Measurements from ENCODE around the gene PAM16. TPM values are rescaled to one million over a fixed set of nuclear protein-coding genes. Genes with fewer than 3 reads are reported as not detected.

PAM16 gene
- polyA plus RNA-seq, 1 donor from 2014 or later: 145 TPM

GRCh38 chr16:4323071-4323844, 27.9 kb downstream of the PAM16 start:
- no peak overlapping the region for H3K4me2 ChIP-seq (ENCODE audit: low read length)
- no peaks in the 10 kb centered on the region for H3F3A ChIP-seq (ENCODE audit: insufficient read depth, low read length, poor library complexity, severe bottlenecking)
- no peaks in the 10 kb centered on the region for H3K27me3 ChIP-seq (ENCODE audit: insufficient read depth, low read depth, low read length)
- H3K79me2 ChIP-seq (replicated peaks; ENCODE audit: insufficient read depth, low read length): peaks cover 64% of the 10 kb centered on the region
- no peaks in the 10 kb centered on the region for H3K9me3 ChIP-seq (ENCODE audit: low read length)
- H3K4me3 ChIP-seq (ENCODE audit: low read length): no peak overlapping the region
- H3K9ac ChIP-seq (ENCODE audit: low read length): no peak overlapping the region
- no peaks in the 10 kb centered on the region for H3K36me3 ChIP-seq (ENCODE audit: insufficient read depth, low read length)
- no peaks in the 10 kb centered on the region for H4K20me1 ChIP-seq (ENCODE audit: insufficient read depth)
- TF ChIP-seq MXI1 (conservative IDR thresholded peaks at IDR 0.05; ENCODE audit: poor library complexity, severe bottlenecking) (no peak), EP300 (conservative IDR thresholded peaks at IDR 0.05; ENCODE audit: poor library complexity, severe bottlenecking) (no peak), REST (IDR thresholded peaks at IDR 0.05; ENCODE audit: borderline replicate concordance) (no peak), CTCF (IDR thresholded peaks at IDR 0.05; ENCODE audit: poor library complexity, severe bottlenecking) (no peak), RAD21 (conservative IDR thresholded peaks at IDR 0.05) (no peak)
- H3K9me2 ChIP-seq (ENCODE audit: insufficient read depth, low read length): no peaks in the 10 kb centered on the region
- H2AFZ ChIP-seq (ENCODE audit: low read depth, low read length): no peak overlapping the region
- H3K27ac ChIP-seq (ENCODE audit: low read length): no peak overlapping the region

DNA sequence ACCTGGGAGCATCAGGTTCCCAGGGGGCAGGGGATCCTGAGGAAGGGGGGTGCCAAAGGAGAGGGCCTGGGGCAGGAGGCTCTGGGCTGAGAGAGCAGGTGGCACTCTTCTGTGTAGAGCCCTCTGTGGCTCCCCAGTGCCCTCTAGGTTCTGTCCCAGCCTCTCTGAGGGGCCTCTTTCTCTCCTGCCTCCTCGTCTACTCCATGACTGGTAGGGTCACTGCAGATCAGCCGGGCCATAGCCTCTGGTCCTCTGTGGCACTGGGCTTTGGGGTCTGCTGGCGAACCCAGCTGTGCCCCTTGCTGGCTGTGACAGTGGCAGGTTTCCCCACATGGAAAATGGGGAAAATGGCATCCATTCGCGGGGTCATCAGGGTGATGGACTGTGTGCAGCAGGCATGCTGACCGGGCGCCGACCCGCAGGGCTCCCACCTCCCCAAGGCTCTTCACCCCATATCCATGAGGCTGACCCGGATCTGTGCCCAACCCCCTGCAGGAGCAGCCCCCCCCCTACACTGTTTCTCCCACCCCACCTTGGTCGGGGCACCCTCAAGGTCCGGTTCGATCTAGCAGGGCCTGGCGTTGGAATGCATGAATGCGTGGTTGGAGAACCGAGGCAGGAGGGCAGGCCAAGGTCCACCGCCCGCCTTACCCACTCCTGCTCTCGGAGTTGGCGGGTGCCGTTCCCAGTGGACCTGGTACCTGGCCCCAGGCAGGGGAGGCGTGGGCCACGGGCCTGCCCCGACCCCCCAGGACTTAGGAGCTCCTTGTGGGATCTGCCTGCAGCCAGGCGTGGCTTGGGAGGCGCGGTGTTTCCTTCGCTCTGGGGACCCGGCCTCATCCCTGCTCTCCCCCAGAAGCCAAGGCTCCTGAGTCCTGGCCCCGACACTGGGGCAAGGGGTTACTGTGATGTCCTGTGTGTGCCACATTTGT, 28.7 kb downstream of the PAM16 start:
- no peak overlapping the region for H3K4me3 ChIP-seq (ENCODE audit: low read length)

More for the DNA sequence above, 28.7 kb downstream of the PAM16 start:
- Histone ChIP-seq H3F3A (ENCODE audit: insufficient read depth, low read length, poor library complexity, severe bottlenecking) (no peaks in the 10 kb centered on the region), H3K9ac (ENCODE audit: low read length) (no peak overlapping the region), H2AFZ (ENCODE audit: low read depth, low read length) (no peak overlapping the region), H3K4me2 (ENCODE audit: low read length) (no peak overlapping the region), H3K36me3 (ENCODE audit: insufficient read depth, low read length) (no peaks in the 10 kb centered on the region), H3K9me3 (ENCODE audit: low read length) (no peaks in the 10 kb centered on the region), H3K79me2 (replicated peaks; ENCODE audit: insufficient read depth, low read length) (peaks cover 67% of the 10 kb centered on the region), H3K27ac (ENCODE audit: low read length) (no peak overlapping the region), H3K9me2 (ENCODE audit: insufficient read depth, low read length) (no peaks in the 10 kb centered on the region), H4K20me1 (ENCODE audit: insufficient read depth) (no peaks in the 10 kb centered on the region), H3K27me3 (ENCODE audit: insufficient read depth, low read depth, low read length) (no peaks in the 10 kb centered on the region)
- TF ChIP-seq CTCF (IDR thresholded peaks at IDR 0.05; ENCODE audit: poor library complexity, severe bottlenecking) (no peak), REST (IDR thresholded peaks at IDR 0.05; ENCODE audit: borderline replicate concordance) (no peak), EP300 (conservative IDR thresholded peaks at IDR 0.05; ENCODE audit: poor library complexity, severe bottlenecking) (no peak), EZH2 (IDR thresholded peaks at IDR 0.05; ENCODE audit: borderline replicate concordance, insufficient read depth, low read length, poor library complexity, severe bottlenecking) (no peak), MXI1 (conservative IDR thresholded peaks at IDR 0.05; ENCODE audit: poor library complexity, severe bottlenecking) (no peak), RAD21 (conservative IDR thresholded peaks at IDR 0.05) (no peak), TAF1 (IDR thresholded peaks at IDR 0.05; ENCODE audit: low read depth) (no peak), SMC3 (conservative IDR thresholded peaks at IDR 0.05; ENCODE audit: poor library complexity) (no peak), POLR2AphosphoS5 (IDR thresholded peaks at IDR 0.05) (no peak)
